ENCODE data around the gene MOB3C. TPM values are rescaled to one million over a fixed set of nuclear protein-coding genes. Genes with fewer than 3 reads are reported as not detected.

MOB3C gene
- total RNA-seq, 1 donor from 2014 or later = 1.1 TPM

DNA sequence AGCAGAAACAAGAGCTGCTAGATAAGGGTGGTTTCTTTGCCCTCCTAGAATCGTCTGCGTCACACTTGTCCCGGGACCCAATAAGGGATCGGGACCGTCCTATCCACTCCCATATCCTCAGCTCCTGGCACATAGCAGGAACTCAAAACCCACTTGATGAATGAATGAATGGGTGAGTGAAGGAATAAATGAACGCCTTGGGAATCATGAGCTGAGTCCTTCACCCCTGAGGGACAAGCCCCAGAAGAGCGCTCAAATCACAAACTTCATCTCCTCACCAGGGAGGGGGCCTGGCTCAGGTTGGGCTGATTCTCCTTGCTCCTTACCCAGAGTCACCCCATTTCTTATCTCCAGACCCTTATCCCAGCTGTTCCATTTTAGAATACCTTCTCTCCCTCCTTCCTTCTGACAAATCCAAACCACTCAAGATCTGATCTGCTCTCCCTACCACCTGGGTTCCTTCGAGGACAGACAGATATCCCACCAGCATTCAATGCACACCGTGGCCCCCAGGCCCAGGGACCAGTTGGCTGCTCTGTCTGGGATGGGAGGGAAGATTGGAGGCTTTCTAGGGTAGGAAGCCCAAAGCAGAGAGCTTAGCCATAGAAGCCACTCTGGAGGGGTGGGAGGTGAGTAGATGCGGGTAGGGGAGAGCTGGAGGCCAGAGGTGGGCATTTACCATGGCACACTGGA lies 643 bp upstream of the MOB3C start:
- no peaks in the 10 kb centered on the region for H4K20me1 ChIP-seq (ENCODE audit: low read depth)
- peak overlapping the region; percentile 86 for H3K4me3 Mint-ChIP-seq
- H2AFZ ChIP-seq (replicated peaks) = peak overlapping the region; percentile 89
- H3K9me3 Mint-ChIP-seq = no peaks in the 10 kb centered on the region
- no peaks in the 10 kb centered on the region for H3K9me3 ChIP-seq (ENCODE audit: low read depth)
- no peak overlapping the region for H3K9ac ChIP-seq
- no peak overlapping the region for H3K27ac ChIP-seq
- H3F3A ChIP-seq (ENCODE audit: low read depth) = peaks cover 30% of the 10 kb centered on the region
- H3K4me2 ChIP-seq = peak overlapping the region; percentile 88
- H3K36me3 ChIP-seq = no peaks in the 10 kb centered on the region
- H3K4me3 ChIP-seq = peak overlapping the region; percentile 61
- no peak for DNase-seq (ENCODE audit: low spot score)
- H3K79me2 ChIP-seq (ENCODE audit: low read depth) = no peaks in the 10 kb centered on the region
- no peaks in the 10 kb centered on the region for H3K36me3 Mint-ChIP-seq
- peaks cover 31% of the 10 kb centered on the region for H3K27me3 ChIP-seq
- peaks cover 7% of the 10 kb centered on the region for H3K27me3 Mint-ChIP-seq (ENCODE audit: insufficient read depth, low read depth)
- TF ChIP-seq, protein P1, sequence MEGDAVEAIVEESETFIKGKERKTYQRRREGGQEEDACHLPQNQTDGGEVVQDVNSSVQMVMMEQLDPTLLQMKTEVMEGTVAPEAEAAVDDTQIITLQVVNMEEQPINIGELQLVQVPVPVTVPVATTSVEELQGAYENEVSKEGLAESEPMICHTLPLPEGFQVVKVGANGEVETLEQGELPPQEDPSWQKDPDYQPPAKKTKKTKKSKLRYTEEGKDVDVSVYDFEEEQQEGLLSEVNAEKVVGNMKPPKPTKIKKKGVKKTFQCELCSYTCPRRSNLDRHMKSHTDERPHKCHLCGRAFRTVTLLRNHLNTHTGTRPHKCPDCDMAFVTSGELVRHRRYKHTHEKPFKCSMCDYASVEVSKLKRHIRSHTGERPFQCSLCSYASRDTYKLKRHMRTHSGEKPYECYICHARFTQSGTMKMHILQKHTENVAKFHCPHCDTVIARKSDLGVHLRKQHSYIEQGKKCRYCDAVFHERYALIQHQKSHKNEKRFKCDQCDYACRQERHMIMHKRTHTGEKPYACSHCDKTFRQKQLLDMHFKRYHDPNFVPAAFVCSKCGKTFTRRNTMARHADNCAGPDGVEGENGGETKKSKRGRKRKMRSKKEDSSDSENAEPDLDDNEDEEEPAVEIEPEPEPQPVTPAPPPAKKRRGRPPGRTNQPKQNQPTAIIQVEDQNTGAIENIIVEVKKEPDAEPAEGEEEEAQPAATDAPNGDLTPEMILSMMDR (IDR thresholded peaks at IDR 0.05) = no peak
- TF ChIP-seq EZH2phosphoT487 (IDR thresholded peaks at IDR 0.05) (no peak), EZH2 (IDR thresholded peaks at IDR 0.05) (no peak)
- H3K4me1 Mint-ChIP-seq = peaks cover 23% of the 10 kb centered on the region
- H3K27ac Mint-ChIP-seq = no peak overlapping the region
- H3K4me1 ChIP-seq = peaks cover 28% of the 10 kb centered on the region

DNA sequence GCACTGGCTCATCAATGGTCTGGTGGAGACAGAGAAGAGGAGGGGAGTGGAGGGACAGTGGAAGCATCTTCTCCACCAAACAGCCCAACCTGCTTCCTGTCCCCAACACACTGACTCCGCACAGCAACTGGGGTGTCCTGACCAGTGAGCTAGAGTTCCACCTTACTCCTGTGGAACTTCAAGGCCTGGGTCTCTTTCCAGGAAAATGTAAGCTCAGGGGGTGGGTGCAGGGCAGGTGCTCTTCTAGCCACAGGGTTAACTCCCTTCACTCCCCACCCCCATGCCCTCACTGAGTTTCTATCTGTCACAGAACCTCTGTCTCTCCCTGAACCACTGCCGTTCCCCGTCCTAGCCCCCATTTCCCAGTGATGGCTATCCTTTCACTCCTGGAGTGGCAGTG lies 876 bp downstream of the MOB3C start:
- Mint-ChIP-seq H3K4me1 (peaks cover 22% of the 10 kb centered on the region), H3K36me3 (peaks cover 2% of the 10 kb centered on the region), H3K4me3 (peak overlapping the region; percentile 82), H3K27me3 (ENCODE audit: insufficient read depth, low read depth) (peaks cover 6% of the 10 kb centered on the region), H3K27ac (no peak overlapping the region), H3K9me3 (no peaks in the 10 kb centered on the region)
- Histone ChIP-seq H3F3A (ENCODE audit: low read depth) (peaks cover 30% of the 10 kb centered on the region), H3K9ac (no peak overlapping the region), H3K27ac (no peak overlapping the region), H3K4me1 (peaks cover 28% of the 10 kb centered on the region), H2AFZ (replicated peaks) (no peak overlapping the region), H3K79me2 (ENCODE audit: low read depth) (no peaks in the 10 kb centered on the region), H3K4me2 (peak overlapping the region; percentile 88), H3K27me3 (peaks cover 31% of the 10 kb centered on the region), H4K20me1 (ENCODE audit: low read depth) (no peaks in the 10 kb centered on the region), H3K36me3 (no peaks in the 10 kb centered on the region), H3K9me3 (ENCODE audit: low read depth) (no peaks in the 10 kb centered on the region), H3K4me3 (peak overlapping the region; percentile 61)
- no peak for DNase-seq (ENCODE audit: low spot score)
- TF ChIP-seq EZH2 (IDR thresholded peaks at IDR 0.05) = no peak
- TF ChIP-seq, protein P1 (IDR thresholded peaks at IDR 0.05) = no peak
- no peak for TF ChIP-seq EZH2phosphoT487 (IDR thresholded peaks at IDR 0.05)

DNA sequence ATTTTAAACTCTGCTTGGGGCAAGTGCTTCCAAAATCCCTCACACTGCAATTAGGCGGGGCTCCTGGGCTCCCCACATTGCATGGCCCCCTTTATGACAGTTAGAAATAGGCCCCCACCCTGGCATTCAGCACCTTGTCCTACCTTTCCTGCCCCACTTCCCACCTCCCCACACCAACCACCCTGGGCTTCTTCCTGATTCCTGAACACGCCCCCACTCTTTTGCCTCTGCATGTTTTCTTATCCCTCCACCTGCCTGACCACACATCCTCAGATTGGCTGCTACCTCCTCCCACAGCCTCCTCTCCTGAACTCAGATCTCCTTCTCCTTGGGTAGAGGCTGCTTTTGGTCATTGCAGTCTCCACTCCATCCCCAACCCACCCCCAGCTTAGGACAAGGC lies 1.5 kb downstream of the MOB3C start:
- no peak for DNase-seq (ENCODE audit: low spot score)
- Histone ChIP-seq H4K20me1 (ENCODE audit: low read depth) (no peaks in the 10 kb centered on the region), H3K27ac (no peak overlapping the region), H3K9ac (no peak overlapping the region), H3K36me3 (no peaks in the 10 kb centered on the region), H3K9me3 (ENCODE audit: low read depth) (no peaks in the 10 kb centered on the region), H3K79me2 (ENCODE audit: low read depth) (no peaks in the 10 kb centered on the region), H2AFZ (replicated peaks) (no peak overlapping the region), H3K4me2 (no peak overlapping the region), H3K4me1 (peaks cover 28% of the 10 kb centered on the region), H3K27me3 (peaks cover 31% of the 10 kb centered on the region), H3K4me3 (no peak overlapping the region), H3F3A (ENCODE audit: low read depth) (peaks cover 30% of the 10 kb centered on the region)
- Mint-ChIP-seq H3K9me3 (no peaks in the 10 kb centered on the region), H3K27ac (no peak overlapping the region), H3K36me3 (peaks cover 2% of the 10 kb centered on the region), H3K4me1 (peaks cover 23% of the 10 kb centered on the region), H3K27me3 (ENCODE audit: insufficient read depth, low read depth) (peaks cover 5% of the 10 kb centered on the region), H3K4me3 (peak overlapping the region; percentile 82)
- TF ChIP-seq EZH2phosphoT487 (IDR thresholded peaks at IDR 0.05) = no peak
- no peak for TF ChIP-seq EZH2 (IDR thresholded peaks at IDR 0.05)
- TF ChIP-seq, protein P1 (IDR thresholded peaks at IDR 0.05) = no peak

All from neural progenitor cell (in vitro differentiated cells).